HepG2 (cell line): ENCODE data around the gene NSMCE4A. TPM values are rescaled to one million over a fixed set of nuclear protein-coding genes. Genes with fewer than 3 reads are reported as not detected.

Experiments
- EZH2 ChIP-seq: conservative IDR thresholded peaks from 2 replicates; pipeline ENCODE4 v1.6.1; 2012; ENCODE audit warnings: mild to moderate bottlenecking, low read depth, low read length, moderate library complexity
- GLI4 ChIP-seq: sonication (generic); formaldehyde crosslinking; IDR thresholded peaks from 2 replicates; pipeline ENCODE4 v1.5.1; 2020; ENCODE audit warnings: missing genetic modification reagents, mild to moderate bottlenecking, moderate library complexity, borderline replicate concordance
- GZF1 ChIP-seq: sonication (generic); formaldehyde crosslinking; IDR thresholded peaks from 2 replicates; pipeline ENCODE4 v1.5.1; 2020; ENCODE audit warnings: mild to moderate bottlenecking, missing genetic modification reagents
- MXD4 ChIP-seq: IDR thresholded peaks from 2 replicates; pipeline ENCODE4 v1.6.1; 2016; ENCODE audit warnings: mild to moderate bottlenecking, missing biosample characterization, missing genetic modification reagents
- NONO ChIP-seq, 2 experiments: fragments of 450-650 bp in 1 of 2; sonication (generic) in 1 of 2; formaldehyde crosslinking in 1 of 2; IDR thresholded peaks in 1 of 2; conservative IDR thresholded peaks in 1 of 2; 2 replicates each; pipeline versions ENCODE4 v1.6.1 to v1.8.0; 2017 to 2022; ENCODE audit warnings: mild to moderate bottlenecking in 1 of 2, missing genetic modification reagents in 1 of 2, moderate library complexity in 1 of 2
- NR2F1 ChIP-seq, 2 experiments: fragments of 450-650 bp in 1 of 2; formaldehyde crosslinking in 1 of 2; IDR thresholded peaks; 2 replicates each; pipeline versions ENCODE4 v1.5.0 to v1.6.1; 2016 to 2020; ENCODE audit warnings: mild to moderate bottlenecking in 1 of 2, missing compliant biosample characterization in 1 of 2, missing genetic modification reagents in 1 of 2, moderate library complexity in 1 of 2
- RFXAP ChIP-seq: sonication (generic); formaldehyde crosslinking; IDR thresholded peaks from 2 replicates; pipeline ENCODE4 v1.4.0; 2020; ENCODE audit warnings: missing genetic modification reagents, borderline replicate concordance
- RORA ChIP-seq: sonication (generic); formaldehyde crosslinking; IDR thresholded peaks from 2 replicates; pipeline ENCODE4 v1.5.0; 2020; ENCODE audit warnings: mild to moderate bottlenecking, missing genetic modification reagents, moderate library complexity
- SAFB2 ChIP-seq: sonication (generic); formaldehyde crosslinking; IDR thresholded peaks from 2 replicates; pipeline ENCODE4 v1.5.1; 2020; ENCODE audit warnings: missing genetic modification reagents, low read depth, mild to moderate bottlenecking, borderline replicate concordance
- TBL1XR1 ChIP-seq: fragments of 150-350 bp; IDR thresholded peaks from 2 replicates; pipeline ENCODE4 v1.6.1; 2014; ENCODE audit warnings: borderline replicate concordance, low read length; ENCODE audit not compliant: partially characterized antibody
- ZKSCAN8 ChIP-seq: IDR thresholded peaks from 2 replicates; pipeline ENCODE4 v1.6.1; 2016; ENCODE audit warnings: borderline replicate concordance, missing genetic modification reagents, missing compliant biosample characterization
- ZNF124 ChIP-seq: sonication (generic); formaldehyde crosslinking; IDR thresholded peaks from 2 replicates; pipeline ENCODE4 v1.4.0; 2020; ENCODE audit warnings: missing genetic modification reagents
- ZNF274 ChIP-seq: sonication (generic); formaldehyde crosslinking; IDR thresholded peaks from 2 replicates; pipeline ENCODE4 v1.5.1; 2020; ENCODE audit warnings: mild to moderate bottlenecking, missing genetic modification reagents
- ZNF382 ChIP-seq: sonication (generic); formaldehyde crosslinking; IDR thresholded peaks from 2 replicates; pipeline ENCODE4 v1.5.0; 2020; ENCODE audit warnings: missing genetic modification reagents, mild to moderate bottlenecking, borderline replicate concordance
- ZNF598 ChIP-seq: sonication (generic); formaldehyde crosslinking; IDR thresholded peaks from 2 replicates; pipeline ENCODE4 v1.5.1; 2020; ENCODE audit warnings: mild to moderate bottlenecking, missing genetic modification reagents, borderline replicate concordance
- ZNF766 ChIP-seq: sonication (generic); formaldehyde crosslinking; IDR thresholded peaks from 2 replicates; pipeline ENCODE4 v1.5.0; 2020; ENCODE audit warnings: missing genetic modification reagents, borderline replicate concordance
- ZNF878 ChIP-seq: sonication (generic); formaldehyde crosslinking; IDR thresholded peaks from 2 replicates; pipeline ENCODE4 v1.8.1; 2023; ENCODE audit warnings: mild to moderate bottlenecking, missing genetic modification reagents, moderate library complexity
- ZNF879 ChIP-seq: sonication (generic); formaldehyde crosslinking; IDR thresholded peaks from 2 replicates; pipeline ENCODE4 v1.8.1; 2023; ENCODE audit warnings: missing genetic modification reagents
- polyA plus RNA-seq, 8 experiments: library from polyadenylated mRNA; depleted of rRNA in 3 of 8; stranded (reverse) in 7 of 8; unstranded in 1 of 8; fragments of >200 nt; fragmentation: Illumina TruSeq in 4 of 8; extraction: Trizol in 4 of 8; gene quantifications; 2 replicates each; pipeline versions ENCODE4 v1.2.1 to v1.2.3, GENCODE V29; 2011 to 2016; ENCODE audit warnings: low read depth in 4 of 8, missing spikeins in 1 of 8, mixed read lengths in 1 of 8; ENCODE audit not compliant: insufficient read depth in 1 of 8
- total RNA-seq, 5 experiments: library from RNA; depleted of rRNA; stranded (reverse); fragments of >200 nt; fragmentation: Illumina TruSeq; extraction: Trizol; gene quantifications; 2 replicates each; pipeline ENCODE4 v1.2.3, GENCODE V29; 2016; ENCODE audit warnings: low read depth in 1 of 5
- TF ChIP-seq, protein P1 (sequence below): sonication (generic); formaldehyde crosslinking; IDR thresholded peaks from 2 replicates; pipeline ENCODE4 v1.5.1; 2020; ENCODE audit warnings: mild to moderate bottlenecking, missing genetic modification reagents
- TF ChIP-seq, protein P2 (sequence below), 2 experiments: fragments of 450-650 bp in 1 of 2; sonication (generic) in 1 of 2; formaldehyde crosslinking; IDR thresholded peaks; 2 replicates each; pipeline versions ENCODE4 v1.5.0 to v1.8.0; 2020 to 2022; ENCODE audit warnings: mild to moderate bottlenecking in 1 of 2, missing genetic modification reagents in 1 of 2
- TF ChIP-seq, protein P3 (sequence below): sonication (generic); formaldehyde crosslinking; IDR thresholded peaks from 2 replicates; pipeline ENCODE4 v1.4.0; 2020; ENCODE audit warnings: missing genetic modification reagents, mild to moderate bottlenecking, borderline replicate concordance
- TF ChIP-seq, protein P4 (sequence below): sonication (generic); formaldehyde crosslinking; IDR thresholded peaks from 2 replicates; pipeline ENCODE4 v1.4.0; 2020; ENCODE audit warnings: missing genetic modification reagents
- TF ChIP-seq, protein P5 (sequence below): sonication (generic); formaldehyde crosslinking; IDR thresholded peaks from 2 replicates; pipeline ENCODE4 v1.4.0; 2020; ENCODE audit warnings: mild to moderate bottlenecking, low read depth, missing genetic modification reagents

NSMCE4A gene
- total and polyA plus RNA-seq, 2 of the 13 experiments (the other 11 are each of a cell fraction or from before 2014, with no cell fraction given), result 61.1 to 91.6 TPM

DNA sequence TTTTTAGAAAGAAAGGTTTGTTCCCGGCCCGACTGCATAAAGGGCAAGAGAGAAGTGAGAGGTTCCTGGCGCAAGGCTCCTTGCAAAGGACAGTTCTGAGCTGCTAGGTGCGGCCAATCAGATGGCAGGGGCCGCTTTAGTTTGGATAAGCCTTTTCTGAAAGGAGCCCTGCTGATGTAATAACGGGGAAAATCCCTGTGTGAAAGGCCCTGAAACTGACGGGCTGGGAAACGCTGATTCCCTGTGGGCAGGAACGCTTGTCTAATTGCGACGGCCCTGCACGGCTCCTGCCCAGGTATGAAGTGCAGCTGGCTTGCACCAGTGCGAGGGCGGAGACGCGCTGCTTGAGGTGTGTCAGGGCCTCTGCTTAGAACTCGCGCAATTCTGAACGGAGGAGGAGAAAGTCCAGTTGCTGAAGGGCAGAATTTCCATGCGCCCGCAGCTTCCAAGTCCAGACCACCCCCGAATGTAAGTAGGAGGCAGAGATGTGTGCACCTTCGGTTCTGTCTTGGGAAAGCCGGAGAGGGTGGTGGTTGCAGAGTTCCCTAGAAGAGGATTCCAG, 44.5 kb upstream of the NSMCE4A start (continued):
- TF ChIP-seq, protein P1, sequence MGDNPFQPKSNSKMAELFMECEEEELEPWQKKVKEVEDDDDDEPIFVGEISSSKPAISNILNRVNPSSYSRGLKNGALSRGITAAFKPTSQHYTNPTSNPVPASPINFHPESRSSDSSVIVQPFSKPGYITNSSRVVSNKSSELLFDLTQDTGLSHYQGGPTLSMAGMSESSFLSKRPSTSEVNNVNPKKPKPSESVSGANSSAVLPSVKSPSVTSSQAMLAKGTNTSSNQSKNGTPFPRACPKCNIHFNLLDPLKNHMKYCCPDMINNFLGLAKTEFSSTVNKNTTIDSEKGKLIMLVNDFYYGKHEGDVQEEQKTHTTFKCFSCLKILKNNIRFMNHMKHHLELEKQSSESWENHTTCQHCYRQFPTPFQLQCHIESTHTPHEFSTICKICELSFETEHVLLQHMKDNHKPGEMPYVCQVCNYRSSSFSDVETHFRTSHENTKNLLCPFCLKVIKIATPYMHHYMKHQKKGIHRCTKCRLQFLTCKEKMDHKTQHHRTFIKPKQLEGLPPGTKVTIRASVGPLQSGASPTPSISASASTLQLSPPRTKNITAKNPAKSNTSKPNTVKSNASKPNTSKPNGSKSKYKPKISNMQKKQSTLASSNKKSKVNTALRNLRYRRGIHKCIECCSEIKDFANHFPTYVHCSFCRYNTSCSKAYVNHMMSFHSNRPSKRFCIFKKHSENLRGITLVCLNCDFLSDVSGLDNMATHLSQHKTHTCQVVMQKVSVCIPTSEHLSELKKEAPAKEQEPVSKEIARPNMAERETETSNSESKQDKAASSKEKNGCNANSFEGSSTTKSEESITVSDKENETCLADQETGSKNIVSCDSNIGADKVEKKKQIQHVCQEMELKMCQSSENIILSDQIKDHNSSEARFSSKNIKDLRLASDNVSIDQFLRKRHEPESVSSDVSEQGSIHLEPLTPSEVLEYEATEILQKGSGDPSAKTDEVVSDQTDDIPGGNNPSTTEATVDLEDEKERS (CRISPR knock-in tag), result 0 out of 2 replicates have a peak, but pooled peaks have one; percentile 22
- TF ChIP-seq ZNF766 (CRISPR knock-in tag), result no peak
- TF ChIP-seq ZNF274, result 0 out of 2 replicates have a peak, but pooled peaks have one; percentile 12
- no peak for TF ChIP-seq RFXAP (CRISPR knock-in tag)
- TF ChIP-seq NR2F1 (CRISPR knock-in tag; IDR thresholded peaks at IDR 0.05), result no peak
- no peak for TF ChIP-seq ZNF382 (CRISPR knock-in tag)
- TF ChIP-seq, protein P2, sequence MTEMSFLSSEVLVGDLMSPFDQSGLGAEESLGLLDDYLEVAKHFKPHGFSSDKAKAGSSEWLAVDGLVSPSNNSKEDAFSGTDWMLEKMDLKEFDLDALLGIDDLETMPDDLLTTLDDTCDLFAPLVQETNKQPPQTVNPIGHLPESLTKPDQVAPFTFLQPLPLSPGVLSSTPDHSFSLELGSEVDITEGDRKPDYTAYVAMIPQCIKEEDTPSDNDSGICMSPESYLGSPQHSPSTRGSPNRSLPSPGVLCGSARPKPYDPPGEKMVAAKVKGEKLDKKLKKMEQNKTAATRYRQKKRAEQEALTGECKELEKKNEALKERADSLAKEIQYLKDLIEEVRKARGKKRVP (CRISPR knock-in tag; IDR thresholded peaks at IDR 0.05), result 0 out of 4 replicates have a peak, but pooled peaks of 1 of the 2 experiments have one; percentile 33
- TF ChIP-seq GLI4 (CRISPR knock-in tag), result no peak
- TF ChIP-seq GZF1 (CRISPR knock-in tag), result no peak
- TF ChIP-seq RORA (CRISPR knock-in tag), result no peak
- no peak for TF ChIP-seq ZKSCAN8 (CRISPR knock-in tag)
- TF ChIP-seq NONO (IDR thresholded peaks at IDR 0.05), result no peak
- no peak for TF ChIP-seq NONO (CRISPR knock-in tag; conservative IDR thresholded peaks at IDR 0.05)
- TF ChIP-seq, protein P3, sequence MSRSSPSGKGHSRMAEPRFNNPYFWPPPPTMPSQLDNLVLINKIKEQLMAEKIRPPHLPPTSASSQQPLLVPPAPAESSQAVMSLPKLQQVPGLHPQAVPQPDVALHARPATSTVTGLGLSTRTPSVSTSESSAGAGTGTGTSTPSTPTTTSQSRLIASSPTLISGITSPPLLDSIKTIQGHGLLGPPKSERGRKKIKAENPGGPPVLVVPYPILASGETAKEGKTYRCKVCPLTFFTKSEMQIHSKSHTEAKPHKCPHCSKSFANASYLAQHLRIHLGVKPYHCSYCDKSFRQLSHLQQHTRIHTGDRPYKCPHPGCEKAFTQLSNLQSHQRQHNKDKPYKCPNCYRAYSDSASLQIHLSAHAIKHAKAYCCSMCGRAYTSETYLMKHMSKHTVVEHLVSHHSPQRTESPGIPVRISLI, result no peak
- no peak for TF ChIP-seq EZH2
- no peak for TF ChIP-seq ZNF598 (CRISPR knock-in tag)
- TF ChIP-seq SAFB2 (CRISPR knock-in tag), result no peak
- no peak for TF ChIP-seq ZNF124 (CRISPR knock-in tag)
- TF ChIP-seq, protein P4, sequence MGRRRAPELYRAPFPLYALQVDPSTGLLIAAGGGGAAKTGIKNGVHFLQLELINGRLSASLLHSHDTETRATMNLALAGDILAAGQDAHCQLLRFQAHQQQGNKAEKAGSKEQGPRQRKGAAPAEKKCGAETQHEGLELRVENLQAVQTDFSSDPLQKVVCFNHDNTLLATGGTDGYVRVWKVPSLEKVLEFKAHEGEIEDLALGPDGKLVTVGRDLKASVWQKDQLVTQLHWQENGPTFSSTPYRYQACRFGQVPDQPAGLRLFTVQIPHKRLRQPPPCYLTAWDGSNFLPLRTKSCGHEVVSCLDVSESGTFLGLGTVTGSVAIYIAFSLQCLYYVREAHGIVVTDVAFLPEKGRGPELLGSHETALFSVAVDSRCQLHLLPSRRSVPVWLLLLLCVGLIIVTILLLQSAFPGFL, result no peak
- no peak for TF ChIP-seq ZNF879
- no peak for TF ChIP-seq TBL1XR1
- TF ChIP-seq ZNF878 (CRISPR knock-in tag), result no peak
- TF ChIP-seq, protein P5, sequence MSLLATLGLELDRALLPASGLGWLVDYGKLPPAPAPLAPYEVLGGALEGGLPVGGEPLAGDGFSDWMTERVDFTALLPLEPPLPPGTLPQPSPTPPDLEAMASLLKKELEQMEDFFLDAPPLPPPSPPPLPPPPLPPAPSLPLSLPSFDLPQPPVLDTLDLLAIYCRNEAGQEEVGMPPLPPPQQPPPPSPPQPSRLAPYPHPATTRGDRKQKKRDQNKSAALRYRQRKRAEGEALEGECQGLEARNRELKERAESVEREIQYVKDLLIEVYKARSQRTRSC (CRISPR knock-in tag), result no peak
- TF ChIP-seq MXD4, result no peak
